ENCODE results near the gene KRT74. TPM values are rescaled to one million over a fixed set of nuclear protein-coding genes. Genes with fewer than 3 reads are reported as not detected.

Gene KRT74
- total RNA-seq, 2 experiments from 2014 or later: not detected

- H3K9me2 ChIP-seq (ENCODE audit: insufficient read depth, low read length): no peaks in the 10 kb centered on the region
- H3K4me3 ChIP-seq (ENCODE audit: low read depth, low read length, poor library complexity, severe bottlenecking): no peak overlapping the region
- no peak overlapping the region for H3K4me2 ChIP-seq (ENCODE audit: low read length)
- no peak overlapping the region for H3K27ac ChIP-seq (ENCODE audit: low read depth, low read length, poor library complexity, severe bottlenecking)
- no peaks in the 10 kb centered on the region for H3K79me2 ChIP-seq (ENCODE audit: insufficient read depth, low read depth, low read length)
- intact Hi-C loops (cut with micrococcal nuclease; ENCODE audit: unreplicated experiment): no loop called here
- BruUV-seq (replicated peaks): no TSS peak
- POLR2A ChIA-PET: no interaction called here
- H3K9me3 ChIP-seq (ENCODE audit: low read length): no peaks in the 10 kb centered on the region
- DNase-seq (ENCODE audit: low spot score): no peak
- TF ChIP-seq EZH2phosphoT487 (IDR thresholded peaks at IDR 0.05; ENCODE audit: borderline replicate concordance, low read depth, low read length): no peak
- no peak for TF ChIP-seq CTCF (conservative IDR thresholded peaks at IDR 0.05; ENCODE audit: low read length)
- CTCF ChIA-PET (ENCODE audit: unreplicated experiment): no interaction called here
- H3K4me1 ChIP-seq (ENCODE audit: insufficient read depth, low read length, poor library complexity, severe bottlenecking): no peaks in the 10 kb centered on the region
- no peak overlapping the region for H2AFZ ChIP-seq (ENCODE audit: low read length)
- no peaks in the 10 kb centered on the region for H3K36me3 ChIP-seq (ENCODE audit: insufficient read depth, low read length)
- H4K20me1 ChIP-seq (ENCODE audit: insufficient read depth, low read length): no peaks in the 10 kb centered on the region
Observed at GRCh38 chr12:52529417-52529816, 44.2 kb downstream of the KRT74 start.

- H3K9me3 ChIP-seq (ENCODE audit: low read length): no peaks in the 10 kb centered on the region
- BruUV-seq (replicated peaks): no TSS peak
- no peak overlapping the region for H3K4me2 ChIP-seq (ENCODE audit: low read length)
- no peaks in the 10 kb centered on the region for H3K36me3 ChIP-seq (ENCODE audit: insufficient read depth, low read length)
- no peak overlapping the region for H2AFZ ChIP-seq (ENCODE audit: low read length)
- H3K27ac ChIP-seq (ENCODE audit: low read depth, low read length, poor library complexity, severe bottlenecking): no peak overlapping the region
- no peaks in the 10 kb centered on the region for H3K9me2 ChIP-seq (ENCODE audit: insufficient read depth, low read length)
- ChIA-PET CTCF (ENCODE audit: unreplicated experiment) (no interaction called here), POLR2A (no interaction called here)
- intact Hi-C loops (cut with micrococcal nuclease; ENCODE audit: unreplicated experiment): no loop called here
- H3K4me3 ChIP-seq (ENCODE audit: low read depth, low read length, poor library complexity, severe bottlenecking): no peak overlapping the region
- H3K79me2 ChIP-seq (ENCODE audit: insufficient read depth, low read depth, low read length): no peaks in the 10 kb centered on the region
- H4K20me1 ChIP-seq (ENCODE audit: insufficient read depth, low read length): no peaks in the 10 kb centered on the region
- no peaks in the 10 kb centered on the region for H3K4me1 ChIP-seq (ENCODE audit: insufficient read depth, low read length, poor library complexity, severe bottlenecking)
- TF ChIP-seq CTCF (conservative IDR thresholded peaks at IDR 0.05; ENCODE audit: low read length) (no peak), EZH2phosphoT487 (IDR thresholded peaks at IDR 0.05; ENCODE audit: borderline replicate concordance, low read depth, low read length) (no peak)
- DNase-seq (ENCODE audit: low spot score): no peak
Observed at GRCh38 chr12:52528641-52529143, 45.0 kb downstream of the KRT74 start.

- Histone ChIP-seq H2AFZ (ENCODE audit: low read length) (no peak overlapping the region), H3K4me2 (ENCODE audit: low read length) (no peak overlapping the region), H3K4me1 (ENCODE audit: insufficient read depth, low read length, poor library complexity, severe bottlenecking) (no peaks in the 10 kb centered on the region), H4K20me1 (ENCODE audit: insufficient read depth, low read length) (no peaks in the 10 kb centered on the region), H3K4me3 (ENCODE audit: low read depth, low read length, poor library complexity, severe bottlenecking) (no peak overlapping the region), H3K9me3 (ENCODE audit: low read length) (no peaks in the 10 kb centered on the region), H3K27ac (ENCODE audit: low read depth, low read length, poor library complexity, severe bottlenecking) (no peak overlapping the region), H3K79me2 (ENCODE audit: insufficient read depth, low read depth, low read length) (no peaks in the 10 kb centered on the region), H3K36me3 (ENCODE audit: insufficient read depth, low read length) (no peaks in the 10 kb centered on the region), H3K9me2 (ENCODE audit: insufficient read depth, low read length) (no peaks in the 10 kb centered on the region)
- no TSS peak for BruUV-seq (replicated peaks)
- DNase-seq (ENCODE audit: low spot score): no peak
- CTCF ChIA-PET (ENCODE audit: unreplicated experiment): interaction anchor here (0.7 kb wide), 1 partner anchor 51 kb away, joined by 3 read pairs; no protein-coding TSS in a partner anchor
- TF ChIP-seq CTCF (conservative IDR thresholded peaks at IDR 0.05; ENCODE audit: low read length) (no peak), EZH2phosphoT487 (IDR thresholded peaks at IDR 0.05; ENCODE audit: borderline replicate concordance, low read depth, low read length) (no peak)
- POLR2A ChIA-PET: no interaction called here
- intact Hi-C loops (cut with micrococcal nuclease; ENCODE audit: unreplicated experiment): no loop called here
Observed at GRCh38 chr12:52527121-52527800, 46.4 kb downstream of the KRT74 start.
